RWPE1 (cell line): ENCODE measurements around the gene SMPD2.

Source experiments
- CTCF ChIA-PET: fragments of 350-600 bp; sonication (Branson Sonifier 250); formaldehyde crosslinking; extraction: SDS; loops from one replicate; lab custom pipeline; 2021; lab: Yijun Ruan, JAX
- POLR2A ChIA-PET: fragments of 400-600 bp; formaldehyde crosslinking; extraction: SDS; loops from one replicate; lab custom pipeline; 2020; ENCODE audit warnings: antibody characterized with exemption; ENCODE audit not compliant: low non-redundant PET; lab: Yijun Ruan, JAX
- DNase-seq: peaks from one replicate; pipeline ENCODE4 v3.0.0; 2012; ENCODE audit warnings: low spot score
- H3K27ac ChIP-seq: fragments of 450-650 bp; 2 replicates; pipeline ENCODE4 v1.5.1; 2017
- CTCF ChIP-seq: fragments of 450-650 bp; conservative IDR thresholded peaks from 2 replicates; pipeline ENCODE4 v1.5.1; 2017; ENCODE audit warnings: low read depth, mild to moderate bottlenecking

Gene SMPD2

GRCh38 chr6:109461733-109462526 lies 21.4 kb downstream of the SMPD2 start:
- ChIA-PET CTCF (no interaction called here), POLR2A (no interaction called here)
- no peak overlapping the region for H3K27ac ChIP-seq
- no peak for TF ChIP-seq CTCF
- no peak for DNase-seq

GRCh38 chr6:109465772-109466171 lies 25.2 kb downstream of the SMPD2 start:
- POLR2A ChIA-PET = no interaction called here
- no peak for DNase-seq
- no peak overlapping the region for H3K27ac ChIP-seq
- CTCF ChIA-PET = interaction anchor here (1.3 kb wide), 1 partner anchor 10 kb away, joined by 3 read pairs; the partner anchor contains the start of gene MICAL1
- TF ChIP-seq CTCF = no peak

- no peak for TF ChIP-seq CTCF
- no peak for DNase-seq
- ChIA-PET CTCF (no interaction called here), POLR2A (no interaction called here)
- no peak overlapping the region for H3K27ac ChIP-seq
These were observed 25.8 kb downstream of the SMPD2 start for GRCh38 chr6:109466212-109466923.

GRCh38 chr6:109467696-109468095 lies 27.2 kb downstream of the SMPD2 start:
- TF ChIP-seq CTCF = no peak
- CTCF ChIA-PET = no interaction called here
- POLR2A ChIA-PET = no interaction called here
- no peak for DNase-seq
- no peak overlapping the region for H3K27ac ChIP-seq

- CTCF ChIA-PET = interaction anchor here (0.6 kb wide), 1 partner anchor 1531 kb away, joined by 3 read pairs; no protein-coding TSS in a partner anchor
- TF ChIP-seq CTCF = no peak
- no peak overlapping the region for H3K27ac ChIP-seq
- DNase-seq = no peak
- POLR2A ChIA-PET = no interaction called here
These were observed 29.2 kb downstream of the SMPD2 start for GRCh38 chr6:109469591-109470189.

GRCh38 chr6:109471105-109471810 lies 30.7 kb downstream of the SMPD2 start:
- ChIA-PET POLR2A (no interaction called here), CTCF (no interaction called here)
- no peak for DNase-seq
- H3K27ac ChIP-seq = no peak overlapping the region
- TF ChIP-seq CTCF = no peak
